Stimulated activated CD4-positive, alpha-beta T cell treated with anti-CD3 and anti-CD28 coated beads, Interleukin-2, amount 100 ng/mL, for 48 hours (primary cell): ENCODE measurements around the gene TMEM209.
"Not testable (repeated sequence)": the region's sequence is repeated elsewhere in the genome, so short reads cannot be mapped to it uniquely, and the experiment has no call there.

Experiments used
- DNase-seq, 2 donors: peaks; one replicate each; pipeline ENCODE4 v3.0.0-alpha.2; 2020

TMEM209 gene

GRCh38 chr7:130157700-130158099, 47.5 kb downstream of the TMEM209 start:
- no peak for DNase-seq

DNA sequence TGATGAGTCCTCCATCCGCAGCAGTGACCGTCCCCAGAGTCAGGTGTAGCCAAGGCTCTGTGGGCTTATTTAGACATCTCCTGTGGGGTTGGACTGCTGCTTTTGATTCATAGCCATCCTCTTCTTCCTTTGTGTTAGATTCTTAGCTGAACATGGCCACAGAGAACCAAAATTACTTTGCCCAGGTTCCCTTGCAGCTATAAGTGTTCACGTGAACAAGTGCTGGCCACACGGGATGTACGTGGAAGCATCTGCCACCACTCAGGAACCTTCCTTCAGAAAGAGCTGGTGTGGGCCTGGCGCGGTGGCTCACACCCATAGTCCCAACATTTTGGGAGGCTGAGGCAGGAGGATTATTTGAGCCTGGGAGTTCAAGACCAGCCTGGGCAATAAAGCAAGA, 49.1 kb downstream of the TMEM209 start:
- no peak for DNase-seq

DNA sequence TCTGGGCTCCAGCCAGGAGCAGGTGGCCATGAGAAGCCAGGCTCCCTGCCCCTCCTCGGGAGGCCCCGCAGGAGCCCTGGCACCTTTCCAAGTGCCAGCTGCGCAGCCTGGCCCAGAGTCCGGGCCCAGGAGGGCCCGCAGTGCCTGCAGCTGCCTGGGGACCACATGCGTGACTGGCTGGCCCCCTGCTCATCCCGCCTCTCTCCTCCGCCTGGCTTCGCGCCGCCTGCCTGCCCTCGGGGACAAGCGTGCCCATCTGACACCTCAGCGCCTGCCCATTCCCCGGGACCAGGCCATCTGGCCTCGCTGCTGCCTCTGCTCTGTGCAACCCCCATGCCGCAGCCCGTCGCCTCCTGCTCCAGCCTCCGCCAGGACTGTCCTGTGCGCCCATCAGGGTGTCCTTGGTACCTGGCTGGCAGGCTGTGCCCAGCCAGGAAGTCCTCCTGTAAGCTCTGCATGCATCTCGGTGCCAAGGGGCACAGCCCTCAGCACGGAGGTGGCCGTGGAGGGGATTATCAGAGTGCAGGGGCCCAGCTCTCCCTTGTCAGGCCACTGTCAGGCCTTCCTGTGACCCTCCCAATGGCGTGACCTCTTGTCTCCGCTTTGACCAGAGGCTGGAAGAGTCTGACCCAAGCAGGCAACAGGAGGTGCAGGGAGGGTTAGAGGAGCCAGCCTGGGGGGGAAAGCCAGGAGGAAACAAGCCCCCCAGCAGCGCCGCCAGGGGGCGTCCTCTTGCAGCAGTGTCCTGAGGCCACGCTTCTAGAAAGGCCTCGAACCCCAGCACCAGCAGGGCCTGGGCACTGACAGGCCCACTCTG, 50.5 kb downstream of the TMEM209 start:
- no peak for DNase-seq

GRCh38 chr7:130154131-130154500, 51.1 kb downstream of the TMEM209 start:
- DNase-seq: no peak

- no peak for DNase-seq
Observed at GRCh38 chr7:130153211-130153908, 51.8 kb downstream of the TMEM209 start.

DNA sequence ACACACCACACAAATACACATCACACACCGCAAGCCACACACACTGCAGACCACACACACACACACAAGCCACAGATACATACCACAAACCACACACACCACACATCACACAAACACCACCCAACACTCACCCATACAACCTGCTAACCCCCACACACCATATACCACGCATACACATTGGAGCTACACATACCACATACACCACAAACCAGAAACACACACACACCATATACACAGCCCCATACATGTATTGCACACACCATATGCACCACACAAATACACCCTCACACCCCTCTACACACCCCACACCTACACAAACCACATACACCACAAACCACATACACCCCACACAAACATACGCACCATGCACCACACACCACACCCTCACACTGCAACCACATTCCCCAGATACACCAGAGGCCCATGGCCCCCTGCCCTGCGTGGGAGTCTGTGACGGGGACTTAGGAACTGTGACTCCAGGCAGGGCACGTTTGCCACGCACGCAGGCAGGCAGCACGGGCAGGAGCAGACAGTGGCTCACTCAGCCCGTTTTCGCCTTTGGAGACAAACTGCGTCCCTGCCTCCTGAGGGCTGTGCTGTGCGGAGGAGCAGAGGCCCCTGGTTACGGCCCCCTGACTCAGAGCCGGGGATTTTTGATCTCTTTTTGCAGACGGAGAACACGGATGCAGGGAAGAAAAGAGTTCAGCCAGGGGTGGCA, 52.6 kb downstream of the TMEM209 start:
- DNase-seq: no peak

DNA sequence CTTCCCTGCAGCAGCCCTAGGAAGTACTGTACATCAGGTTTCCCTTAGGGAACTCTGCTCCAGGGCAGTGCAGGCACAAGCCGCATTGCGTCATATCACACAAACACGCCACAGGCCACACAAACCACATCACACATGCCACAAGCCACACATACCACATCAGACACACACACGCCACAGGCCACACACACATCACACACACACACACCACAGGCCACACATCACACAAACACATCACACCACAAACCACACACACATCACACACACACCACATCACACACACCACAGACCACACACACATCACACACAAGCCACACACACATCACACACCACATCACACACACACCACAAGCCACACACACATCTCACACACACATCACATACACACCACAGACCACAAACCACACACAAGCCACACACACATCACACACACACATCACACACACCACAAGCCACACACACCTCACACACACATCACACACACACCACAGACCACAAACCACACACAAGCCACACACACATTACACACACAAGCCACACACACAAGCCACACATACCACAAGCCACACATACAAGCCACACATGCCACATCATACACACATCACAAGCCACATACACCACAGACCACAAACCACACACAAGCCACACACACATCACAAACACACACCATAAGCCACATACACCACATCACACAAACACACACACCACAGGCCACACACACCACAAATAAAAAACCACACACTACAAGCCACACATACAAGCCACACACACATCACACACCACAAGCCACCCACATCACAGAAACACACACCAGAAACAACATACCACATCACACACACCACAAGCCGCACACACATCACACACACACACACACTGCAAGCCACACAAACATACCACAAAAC, 53.4 kb downstream of the TMEM209 start:
- peak in 1 of 2 donors; percentile 23 for DNase-seq

GRCh38 chr7:130150587-130150986, 54.6 kb downstream of the TMEM209 start:
- no peak for DNase-seq

DNA sequence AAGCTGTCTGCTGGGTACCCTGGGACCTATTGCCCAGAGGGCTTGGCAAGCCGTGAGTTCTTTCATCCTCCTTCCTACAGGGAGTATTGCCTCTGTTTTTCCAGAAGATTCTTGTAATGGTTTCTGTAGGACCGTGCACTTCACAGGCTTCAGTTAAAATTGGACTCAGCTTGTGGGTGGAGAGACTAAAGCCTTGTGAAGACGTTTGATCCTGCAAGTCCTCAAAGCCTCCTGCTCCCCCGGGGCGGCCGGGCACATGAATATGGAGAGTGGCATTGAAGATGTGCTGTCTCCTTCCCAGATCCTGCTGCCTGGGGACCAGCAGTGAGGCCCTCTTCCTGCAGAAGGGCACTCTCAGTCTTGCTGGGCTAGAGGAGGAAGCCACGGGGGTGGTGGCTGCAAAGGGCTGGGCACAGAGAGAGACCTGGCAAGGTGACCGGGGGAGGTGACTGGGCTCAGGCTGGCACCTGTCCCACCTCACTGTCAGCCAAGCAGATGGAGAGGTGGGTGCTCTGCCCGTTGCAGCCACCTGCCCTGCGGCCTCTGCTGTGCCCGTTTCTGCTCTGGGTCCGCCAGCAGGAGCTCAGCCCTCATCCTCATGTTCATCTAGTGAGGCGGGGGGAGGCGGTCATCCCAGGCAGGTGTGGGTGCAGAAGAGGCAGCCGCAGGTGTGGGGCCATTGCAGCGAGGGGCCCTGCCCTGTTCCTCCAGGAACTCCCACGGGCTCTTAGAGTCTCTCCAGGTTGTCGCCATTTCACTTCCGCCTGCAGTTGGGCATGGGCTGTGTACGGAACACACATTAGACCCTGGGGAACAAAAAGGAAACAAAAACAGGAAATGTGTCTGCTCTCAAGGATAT, 55.7 kb downstream of the TMEM209 start:
- no peak for DNase-seq

- no peak for DNase-seq
Observed at GRCh38 chr7:130148561-130148960, 56.6 kb downstream of the TMEM209 start.

DNA sequence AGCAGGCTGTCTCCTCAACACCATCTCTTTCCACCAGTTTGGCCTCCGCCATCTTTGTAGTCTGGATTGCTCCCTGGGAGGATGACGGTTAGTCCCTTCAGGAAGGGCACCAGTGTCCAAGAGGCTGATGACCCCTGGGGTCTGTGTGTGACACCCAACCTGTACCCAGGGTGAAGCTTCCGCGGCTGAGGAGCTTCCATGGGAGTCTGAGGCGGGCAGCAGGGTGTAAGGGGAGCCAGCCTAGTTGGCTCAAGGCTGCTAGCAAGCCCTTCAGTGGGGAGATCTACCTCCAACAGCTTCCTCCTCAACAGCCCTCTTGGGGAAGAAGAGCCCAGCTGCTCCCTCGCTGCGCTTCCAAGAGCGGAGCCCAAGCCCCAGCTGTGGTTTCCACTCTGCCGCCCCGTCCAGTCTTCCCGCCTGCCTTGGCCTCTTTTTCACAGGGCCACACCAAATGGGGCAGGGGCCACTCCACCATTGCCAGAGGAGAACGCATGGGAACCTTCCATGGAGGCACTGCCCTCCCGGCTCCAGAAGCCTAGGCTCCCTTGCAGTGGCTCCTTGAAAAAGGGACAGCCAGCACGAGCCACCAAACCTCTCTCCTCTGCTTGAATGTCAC, 57.4 kb downstream of the TMEM209 start:
- DNase-seq: no peak

- no peak for DNase-seq
Observed at GRCh38 chr7:130146693-130147405, 58.4 kb downstream of the TMEM209 start.

GRCh38 chr7:130146142-130146541, 59.1 kb downstream of the TMEM209 start:
- not testable (repeated sequence) for DNase-seq

DNA sequence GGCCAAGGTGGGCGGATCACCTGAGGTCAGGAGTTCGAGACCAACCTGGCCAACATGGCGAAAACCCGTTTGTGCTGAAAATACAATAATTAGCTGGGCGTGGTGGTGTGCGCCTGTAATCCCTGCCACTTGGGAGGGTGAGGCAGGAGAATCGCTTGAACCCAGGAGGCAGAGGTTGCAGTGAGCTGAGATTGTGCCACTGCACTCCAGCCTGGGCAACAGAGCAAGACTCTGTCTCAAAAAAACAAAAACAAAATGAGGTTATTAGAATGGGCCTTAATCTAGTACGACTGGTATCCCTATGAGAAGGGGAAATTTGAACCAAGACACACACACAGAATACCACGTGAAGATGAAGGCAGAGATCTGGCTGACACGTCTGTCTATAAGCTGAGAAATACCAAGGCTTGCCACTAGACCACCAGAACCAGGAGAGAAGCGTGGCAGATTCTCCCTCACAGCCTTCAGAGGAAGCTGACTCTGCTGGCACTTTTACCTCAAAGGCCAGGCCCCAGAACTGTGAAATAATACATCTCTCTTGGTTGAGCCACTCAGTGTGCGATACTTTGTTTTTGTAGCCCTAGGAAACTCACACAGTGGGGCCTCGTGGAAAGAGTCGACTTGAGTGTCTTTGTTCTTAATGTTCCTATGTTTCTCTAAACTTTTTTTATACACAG, 59.6 kb downstream of the TMEM209 start:
- DNase-seq: no peak

DNA sequence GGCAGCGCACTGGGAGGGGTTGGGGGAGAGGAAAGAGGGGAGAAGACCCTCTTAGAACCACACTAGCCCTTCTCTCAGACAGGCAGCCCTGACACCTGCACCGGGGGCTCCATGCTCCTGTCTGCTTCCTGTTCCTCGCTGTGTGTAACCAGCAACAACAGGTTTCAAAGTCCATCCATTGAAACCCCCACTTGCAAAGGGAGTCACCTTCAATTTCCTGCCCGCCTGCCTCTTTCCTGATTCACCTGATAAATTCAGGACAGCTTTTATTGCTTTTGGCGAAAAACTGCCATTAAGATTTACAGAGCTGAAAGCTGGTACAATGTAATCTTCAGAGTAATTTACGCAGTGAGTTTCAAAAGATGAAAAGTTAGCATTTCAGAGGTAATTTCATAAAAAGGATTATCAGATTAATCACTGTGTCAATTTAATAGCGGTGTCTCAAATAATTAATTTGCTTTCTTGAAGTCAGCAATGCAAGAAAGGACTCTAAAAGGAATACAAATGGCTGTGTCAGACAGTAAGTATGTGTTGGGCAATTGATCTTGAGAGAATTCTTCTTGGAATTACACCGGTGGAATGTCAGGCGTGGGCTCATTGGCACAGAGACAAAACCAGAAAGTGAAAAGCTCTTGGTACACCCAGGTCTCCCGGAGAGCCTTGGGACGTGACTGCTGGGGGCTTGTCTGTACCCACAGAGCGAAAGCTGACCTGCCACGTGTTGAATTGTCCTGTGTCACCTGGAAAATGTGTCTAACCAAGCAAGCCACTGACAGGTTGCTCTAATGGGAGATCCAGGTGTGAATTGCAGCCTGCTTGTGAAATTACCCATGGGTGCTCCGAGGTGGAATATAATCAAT, 60.7 kb downstream of the TMEM209 start:
- no peak for DNase-seq

- no peak for DNase-seq
Observed at GRCh38 chr7:130143986-130144311, 61.3 kb downstream of the TMEM209 start.

DNA sequence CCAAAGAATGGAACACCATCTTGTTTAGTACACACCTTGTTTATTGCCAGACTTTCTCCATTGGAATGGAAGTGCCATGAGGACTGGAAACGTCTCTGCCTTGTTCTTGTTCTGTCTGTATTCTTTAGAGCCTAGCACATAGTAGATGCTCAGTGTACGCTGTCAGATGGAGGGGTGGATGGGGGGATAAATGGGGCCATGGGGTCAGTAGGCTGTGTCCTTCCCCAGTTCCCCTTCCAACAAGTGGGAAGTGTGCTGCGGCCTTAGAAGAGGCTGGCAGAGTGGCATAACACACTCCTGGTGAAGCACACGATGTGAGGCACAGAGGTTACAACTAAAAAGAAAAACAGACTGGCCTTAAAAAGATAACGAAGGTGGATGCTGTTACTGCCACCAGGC, 61.9 kb downstream of the TMEM209 start:
- DNase-seq: no peak

DNA sequence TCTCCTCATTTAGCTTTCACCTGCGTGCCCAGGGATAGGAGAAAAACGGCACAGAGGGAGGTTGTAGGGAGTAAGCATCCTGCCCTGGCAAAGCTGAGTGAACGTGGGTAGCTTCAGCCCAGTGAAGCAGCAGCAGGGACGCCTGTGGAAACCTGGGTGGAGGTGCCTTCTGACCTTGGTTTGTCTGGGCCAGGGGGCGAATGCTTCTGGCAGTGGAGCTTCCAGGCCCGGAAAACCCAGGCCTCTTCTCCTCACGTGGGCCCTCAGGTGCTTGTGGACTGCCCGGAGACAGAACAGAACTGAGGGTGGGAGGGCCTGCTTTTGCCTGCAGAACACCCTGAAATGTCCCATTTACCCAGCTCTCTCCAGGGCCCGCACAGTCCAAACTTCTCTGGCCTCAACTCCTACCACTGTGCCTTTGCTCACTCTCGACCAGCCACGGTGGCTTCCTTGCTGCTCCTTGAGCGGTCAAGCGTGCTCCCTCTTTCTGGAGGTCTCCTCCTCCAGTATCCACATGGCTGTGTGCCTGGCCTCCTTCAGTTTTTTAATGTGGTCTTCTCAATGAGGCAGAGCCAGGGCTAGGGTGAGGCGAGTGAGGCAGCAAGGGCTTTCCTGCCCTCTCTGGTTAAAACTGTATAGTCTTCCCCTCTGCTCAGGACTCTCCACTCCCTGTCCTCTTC, 62.4 kb downstream of the TMEM209 start:
- DNase-seq: no peak
